Peyer's patch (tissue), 4 donors: ENCODE data around the gene S100A2. TPM values are rescaled to one million over a fixed set of nuclear protein-coding genes. Genes with fewer than 3 reads are reported as not detected.

Experiments
- DNase-seq, 3 donors: peaks; one replicate each; pipeline ENCODE4 v3.0.0-alpha.2; 2017 to 2019
- H3K27ac ChIP-seq, 4 donors: fragments of 200-600 bp; sonication (generic); one replicate each; pipeline ENCODE4 v1.5.1; 2016 to 2019
- H3K27me3 ChIP-seq, 2 donors: fragments of 200-600 bp; sonication (generic); one replicate each; pipeline ENCODE4 v1.5.1; 2019
- H3K36me3 ChIP-seq, 3 donors: fragments of 200-600 bp; sonication (generic); one replicate each; pipeline ENCODE4 v1.5.1; 2016 to 2019
- H3K4me1 ChIP-seq, 4 donors: fragments of 200-600 bp; sonication (generic); one replicate each; pipeline ENCODE4 v1.5.1; 2016 to 2019
- H3K4me3 ChIP-seq, 4 donors: fragments of 200-600 bp; sonication (generic); 1 replicate in 3 of 4; 2 replicates in 1 of 4; pipeline ENCODE4 v1.5.1; 2016 to 2019; ENCODE audit warnings: mild to moderate bottlenecking in 1 of 4
- H3K9me3 ChIP-seq, 4 donors: fragments of 200-600 bp; sonication (generic); one replicate each; pipeline ENCODE4 v1.5.1; 2016 to 2019; ENCODE audit warnings: mild to moderate bottlenecking in 1 of 4
- CTCF ChIP-seq, 6 experiments: fragments of 450-650 bp in 4 of 6; fragments of 200-600 bp in 2 of 6; sonication (generic) in 1 of 6; IDR thresholded peaks; one replicate each; pipeline ENCODE4 v1.5.1; 2017 to 2019; ENCODE audit warnings: antibody characterized with exemption in 6 of 6, mild to moderate bottlenecking in 3 of 6, moderate library complexity in 1 of 6
- POLR2A ChIP-seq, 2 donors: fragments of 450-650 bp; IDR thresholded peaks; one replicate each; pipeline ENCODE4 v1.5.1; 2017; ENCODE audit warnings: antibody characterized with exemption in 2 of 2, mild to moderate bottlenecking in 2 of 2, moderate library complexity in 2 of 2
- total RNA-seq, 4 donors: library from RNA; depleted of rRNA; stranded (reverse); fragments of >200 nt; gene quantifications; one replicate each; pipeline ENCODE4 v1.1.0, GENCODE V29; 2016

Gene S100A2
- total RNA-seq, 4 donors from 2014 or later, result not detected

GRCh38 chr1:153553830-153554541 lies 11.7 kb downstream of the S100A2 start:
- Histone ChIP-seq H3K9me3 (no peaks in the 10 kb centered on the region), H3K27me3 (no peaks in the 10 kb centered on the region), H3K27ac (peak overlapping the region in 1 of 4 donors; percentile 31), H3K36me3 (no peaks in the 10 kb centered on the region), H3K4me1 (peaks cover 0 to 11% (median 3%) of the 10 kb centered on the region in 4 donors), H3K4me3 (no peak overlapping the region)
- peak in 1 of 3 donors; percentile 14 for DNase-seq
- TF ChIP-seq CTCF (IDR thresholded peaks at IDR 0.05) (no peak), POLR2A (IDR thresholded peaks at IDR 0.05) (no peak)

- no peaks in the 10 kb centered on the region for H3K9me3 ChIP-seq
- H3K4me3 ChIP-seq, result no peak overlapping the region
- H3K4me1 ChIP-seq, result peaks cover 0 to 19% (median 4%) of the 10 kb centered on the region in 4 donors
- H3K36me3 ChIP-seq, result no peaks in the 10 kb centered on the region
- H3K27me3 ChIP-seq, result no peaks in the 10 kb centered on the region
- no peak for TF ChIP-seq POLR2A (IDR thresholded peaks at IDR 0.05)
- no peak for TF ChIP-seq CTCF (IDR thresholded peaks at IDR 0.05)
- DNase-seq, result peak in 1 of 3 donors; percentile 37
- H3K27ac ChIP-seq, result no peak overlapping the region
Observed at GRCh38 chr1:153553096-153553495, 12.5 kb downstream of the S100A2 start.

GRCh38 chr1:153552335-153552734 lies 13.3 kb downstream of the S100A2 start:
- peak in 1 of 3 donors; percentile 37 for DNase-seq
- Histone ChIP-seq H3K27me3 (no peaks in the 10 kb centered on the region), H3K4me1 (peaks cover 0 to 19% (median 4%) of the 10 kb centered on the region in 4 donors), H3K36me3 (no peaks in the 10 kb centered on the region), H3K4me3 (no peak overlapping the region), H3K9me3 (no peaks in the 10 kb centered on the region), H3K27ac (no peak overlapping the region)
- TF ChIP-seq CTCF (IDR thresholded peaks at IDR 0.05) (no peak), POLR2A (IDR thresholded peaks at IDR 0.05) (no peak)

GRCh38 chr1:153550827-153551500 lies 14.7 kb downstream of the S100A2 start:
- H3K27ac ChIP-seq, result no peak overlapping the region
- no peaks in the 10 kb centered on the region for H3K9me3 ChIP-seq
- no peak overlapping the region for H3K4me3 ChIP-seq
- H3K36me3 ChIP-seq, result no peaks in the 10 kb centered on the region
- peak in 1 of 3 donors; percentile 34 for DNase-seq
- TF ChIP-seq POLR2A (IDR thresholded peaks at IDR 0.05), result no peak
- no peak for TF ChIP-seq CTCF (IDR thresholded peaks at IDR 0.05)
- no peaks in the 10 kb centered on the region for H3K27me3 ChIP-seq
- H3K4me1 ChIP-seq, result peaks cover under 1 to 25% (median 8%) of the 10 kb centered on the region in 4 donors

GRCh38 chr1:153550398-153550758 lies 15.3 kb downstream of the S100A2 start:
- no peak overlapping the region for H3K4me3 ChIP-seq
- TF ChIP-seq CTCF (IDR thresholded peaks at IDR 0.05), result no peak
- peak in 1 of 3 donors; percentile 10 for DNase-seq
- H3K27ac ChIP-seq, result no peak overlapping the region
- no peaks in the 10 kb centered on the region for H3K27me3 ChIP-seq
- H3K9me3 ChIP-seq, result no peaks in the 10 kb centered on the region
- H3K4me1 ChIP-seq, result peaks cover 4 to 31% (median 12%) of the 10 kb centered on the region in 4 donors
- no peaks in the 10 kb centered on the region for H3K36me3 ChIP-seq
